ENCODE results near the gene SGPL1.

- TF ChIP-seq, protein P1, sequence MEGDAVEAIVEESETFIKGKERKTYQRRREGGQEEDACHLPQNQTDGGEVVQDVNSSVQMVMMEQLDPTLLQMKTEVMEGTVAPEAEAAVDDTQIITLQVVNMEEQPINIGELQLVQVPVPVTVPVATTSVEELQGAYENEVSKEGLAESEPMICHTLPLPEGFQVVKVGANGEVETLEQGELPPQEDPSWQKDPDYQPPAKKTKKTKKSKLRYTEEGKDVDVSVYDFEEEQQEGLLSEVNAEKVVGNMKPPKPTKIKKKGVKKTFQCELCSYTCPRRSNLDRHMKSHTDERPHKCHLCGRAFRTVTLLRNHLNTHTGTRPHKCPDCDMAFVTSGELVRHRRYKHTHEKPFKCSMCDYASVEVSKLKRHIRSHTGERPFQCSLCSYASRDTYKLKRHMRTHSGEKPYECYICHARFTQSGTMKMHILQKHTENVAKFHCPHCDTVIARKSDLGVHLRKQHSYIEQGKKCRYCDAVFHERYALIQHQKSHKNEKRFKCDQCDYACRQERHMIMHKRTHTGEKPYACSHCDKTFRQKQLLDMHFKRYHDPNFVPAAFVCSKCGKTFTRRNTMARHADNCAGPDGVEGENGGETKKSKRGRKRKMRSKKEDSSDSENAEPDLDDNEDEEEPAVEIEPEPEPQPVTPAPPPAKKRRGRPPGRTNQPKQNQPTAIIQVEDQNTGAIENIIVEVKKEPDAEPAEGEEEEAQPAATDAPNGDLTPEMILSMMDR (IDR thresholded peaks at IDR 0.05): no peak
- TF ChIP-seq POLR2A (IDR thresholded peaks at IDR 0.05): no peak
Observed at GRCh38 chr10:70806841-70807240, 8.9 kb upstream of the SGPL1 start.
